K562 (cell line): ENCODE measurements around the gene FRRS1. TPM values are rescaled to one million over a fixed set of nuclear protein-coding genes. Genes with fewer than 3 reads are reported as not detected.

Source experiments
- ARHGAP35 ChIP-seq: fragments of 450-650 bp; IDR thresholded peaks from 2 replicates; pipeline ENCODE4 v1.6.1; 2018; ENCODE audit not compliant: partially characterized antibody
- ARID1B ChIP-seq: fragments of 450-650 bp; IDR thresholded peaks from 2 replicates; pipeline ENCODE4 v1.6.1; 2016; ENCODE audit warnings: antibody characterized with exemption, mild to moderate bottlenecking, inconsistent platforms
- CEBPG ChIP-seq, 3 experiments: fragments of 200-800 bp in 1 of 3; sonication (Bioruptor generic) in 1 of 3; sonication (generic) in 1 of 3; formaldehyde crosslinking in 1 of 3; IDR thresholded peaks in 2 of 3; conservative IDR thresholded peaks in 1 of 3; 2 replicates each; pipeline versions ENCODE4 v1.6.1 to v1.8.0; 2016 to 2022; ENCODE audit warnings: missing compliant biosample characterization in 2 of 3, missing genetic modification characterization in 2 of 3, mild to moderate bottlenecking in 1 of 3, missing genetic modification reagents in 1 of 3
- ESRRA ChIP-seq: fragments of 450-650 bp; IDR thresholded peaks from 2 replicates; pipeline ENCODE4 v1.6.1; 2014; ENCODE audit warnings: low read depth, mild to moderate bottlenecking, moderate library complexity, borderline replicate concordance
- FOSL1 ChIP-seq: fragments of 200-800 bp; sonication (Bioruptor generic); conservative IDR thresholded peaks from 2 replicates; pipeline ENCODE4 v1.6.1; 2016; ENCODE audit warnings: missing genetic modification characterization, missing compliant biosample characterization
- IRF2 ChIP-seq: sonication (generic); formaldehyde crosslinking; IDR thresholded peaks from 2 replicates; pipeline ENCODE4 v1.8.1; 2022; ENCODE audit warnings: mild to moderate bottlenecking, missing genetic modification reagents
- JUND ChIP-seq, 2 experiments: IDR thresholded peaks; 2 replicates in 1 of 2; 3 replicates in 1 of 2; pipeline ENCODE4 v1.6.1; 2011; ENCODE audit warnings: borderline replicate concordance in 2 of 2, low read depth in 2 of 2, low read length in 2 of 2, improper control_type of control experiment in 1 of 2, missing biosample characterization in 1 of 2, missing genetic modification characterization in 1 of 2, missing genetic modification reagents in 1 of 2
- MTA2 ChIP-seq: fragments of 450-650 bp; IDR thresholded peaks from 2 replicates; pipeline ENCODE4 v1.6.1; 2016; ENCODE audit warnings: low read depth
- MTA3 ChIP-seq: fragments of 450-650 bp; formaldehyde crosslinking; IDR thresholded peaks from 2 replicates; pipeline ENCODE4 v1.6.1; 2017; ENCODE audit warnings: mild to moderate bottlenecking, borderline replicate concordance
- MYNN ChIP-seq, 2 experiments: sonication (generic); formaldehyde crosslinking in 1 of 2; IDR thresholded peaks; 2 replicates each; pipeline versions ENCODE4 v1.5.0 to v1.6.1; 2016 to 2020; ENCODE audit warnings: antibody characterized with exemption in 1 of 2, missing genetic modification reagents in 1 of 2
- NCOR1 ChIP-seq: fragments of 450-650 bp; IDR thresholded peaks from 2 replicates; pipeline ENCODE4 v1.6.1; 2016; ENCODE audit warnings: mild to moderate bottlenecking, moderate library complexity
- PHF21A ChIP-seq: fragments of 450-650 bp; IDR thresholded peaks from 2 replicates; pipeline ENCODE4 v1.6.1; 2017; ENCODE audit warnings: low read depth, borderline replicate concordance
- PTTG1 ChIP-seq: fragments of 450-650 bp; IDR thresholded peaks from 2 replicates; pipeline ENCODE4 v1.6.1; 2016; ENCODE audit warnings: low read depth, mild to moderate bottlenecking, missing genetic modification characterization, missing compliant biosample characterization
- RBM34 ChIP-seq: fragments of 200-400 bp; formaldehyde crosslinking; IDR thresholded peaks from 2 replicates; pipeline ENCODE4 v1.6.1; 2018; ENCODE audit warnings: low read length, borderline replicate concordance; ENCODE audit not compliant: insufficient read depth
- SMAD3 ChIP-seq: fragments of 450-650 bp; formaldehyde crosslinking; conservative IDR thresholded peaks from 2 replicates; pipeline ENCODE4 v1.4.0; 2020; ENCODE audit warnings: mild to moderate bottlenecking
- SMARCB1 ChIP-seq: IDR thresholded peaks from 2 replicates; pipeline ENCODE4 v1.6.1; 2011; ENCODE audit warnings: improper control_type of control experiment, low read depth; ENCODE audit not compliant: insufficient read length
- SOX6 ChIP-seq: fragments of 450-650 bp; IDR thresholded peaks from 2 replicates; pipeline ENCODE4 v1.6.1; 2014; ENCODE audit warnings: mild to moderate bottlenecking
- TCF3 ChIP-seq: sonication (generic); formaldehyde crosslinking; IDR thresholded peaks from 2 replicates; pipeline ENCODE4 v1.4.0; 2020; ENCODE audit warnings: mild to moderate bottlenecking, missing genetic modification reagents
- TEAD1 ChIP-seq, 2 experiments: fragments of 450-650 bp in 1 of 2; sonication (generic) in 1 of 2; formaldehyde crosslinking; IDR thresholded peaks; 2 replicates each; pipeline versions ENCODE4 v1.4.0 to v1.8.0; 2020 to 2022; ENCODE audit warnings: mild to moderate bottlenecking in 2 of 2, missing genetic modification reagents in 1 of 2
- ZFP30 ChIP-seq: fragments of 250-450 bp; sonication (Bioruptor Pico); IDR thresholded peaks from 2 replicates; pipeline ENCODE4 v1.8.0; 2022; ENCODE audit warnings: moderate library complexity, mild to moderate bottlenecking, inconsistent platforms, borderline replicate concordance
- ZNF12 ChIP-seq: sonication (generic); formaldehyde crosslinking; IDR thresholded peaks from 2 replicates; pipeline ENCODE4 v1.4.0; 2020; ENCODE audit warnings: mild to moderate bottlenecking, missing genetic modification reagents
- ZNF165 ChIP-seq: fragments of 250-450 bp; sonication (Bioruptor Pico); IDR thresholded peaks from 2 replicates; pipeline ENCODE4 v1.4.0; 2020; ENCODE audit warnings: borderline replicate concordance
- ZNF41 ChIP-seq: fragments of 250-450 bp; sonication (Bioruptor Pico); conservative IDR thresholded peaks from 2 replicates; pipeline ENCODE4 v1.4.0; 2020; ENCODE audit warnings: mild to moderate bottlenecking
- ZNF561 ChIP-seq: fragments of 450-650 bp; formaldehyde crosslinking; conservative IDR thresholded peaks from 2 replicates; pipeline ENCODE4 v1.4.0; 2020; ENCODE audit warnings: mild to moderate bottlenecking, moderate library complexity
- ZNF76 ChIP-seq: fragments of 250-450 bp; sonication (Bioruptor Pico); IDR thresholded peaks from 2 replicates; pipeline ENCODE4 v1.4.0; 2020; ENCODE audit warnings: mild to moderate bottlenecking, moderate library complexity, borderline replicate concordance
- polyA plus RNA-seq, 8 experiments: library from polyadenylated mRNA; depleted of rRNA in 4 of 8; stranded (reverse) in 5 of 8; unstranded in 3 of 8; fragments of >200 nt; fragmentation: Nextera tagmentation in 2 of 8; fragmentation: Illumina TruSeq in 1 of 8; extraction: Ambion mirVana in 2 of 8; extraction: Trizol in 1 of 8; gene quantifications; 2 replicates each; pipeline versions ENCODE4 v1.2.1 to v1.2.3, GENCODE V29; 2011 to 2014; ENCODE audit warnings: inconsistent platforms in 1 of 8, missing spikeins in 1 of 8
- total RNA-seq, 7 experiments: library from RNA; depleted of rRNA in 6 of 7; stranded (reverse); fragments of >200 nt in 6 of 7; fragmentation: Illumina TruSeq in 2 of 7; extraction: Trizol in 2 of 7; gene quantifications; 2 replicates each; pipeline versions ENCODE4 v1.2.1 to v1.2.3, GENCODE V29; 2011 to 2021; ENCODE audit warnings: low replicate concordance in 1 of 7
- TF ChIP-seq, protein P1 (sequence below), 2 experiments: fragments of 450-650 bp in 1 of 2; sonication (generic) in 1 of 2; formaldehyde crosslinking in 1 of 2; IDR thresholded peaks in 1 of 2; conservative IDR thresholded peaks in 1 of 2; 2 replicates each; pipeline versions ENCODE4 v1.6.1 to v1.8.1; 2016 to 2023; ENCODE audit warnings: mild to moderate bottlenecking in 2 of 2, moderate library complexity in 2 of 2, inconsistent platforms in 1 of 2, missing genetic modification reagents in 1 of 2
- TF ChIP-seq, protein P2 (sequence below): fragments of 250-450 bp; sonication (Bioruptor Pico); IDR thresholded peaks from 2 replicates; pipeline ENCODE4 v1.8.0; 2021; ENCODE audit warnings: moderate library complexity, mild to moderate bottlenecking, inconsistent platforms

FRRS1 gene
- total and polyA plus RNA-seq, 9 of the 15 experiments (the other 6 are each of a cell fraction or from before 2014, with no cell fraction given), result 0.87 to 54.0 (median 23.7) TPM

DNA sequence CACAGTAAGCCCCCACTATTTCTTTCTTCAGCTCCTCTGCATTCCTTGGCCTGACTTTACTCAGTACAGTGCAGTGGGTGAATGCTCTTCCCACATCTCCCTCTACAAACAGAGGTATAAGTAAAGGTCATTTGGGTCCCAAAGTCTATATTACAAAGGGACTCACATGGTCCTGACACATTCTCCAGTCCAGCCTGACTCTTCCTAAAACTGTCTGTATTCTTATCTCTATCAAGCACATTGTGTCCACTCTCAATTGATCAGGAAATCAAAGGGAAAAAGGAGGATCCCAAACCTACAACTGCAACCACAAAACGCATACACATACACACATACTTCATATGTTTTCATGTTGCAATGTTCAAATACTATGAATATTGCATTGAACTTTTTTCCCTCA is 49.4 kb downstream of the FRRS1 start (continued):
- TF ChIP-seq ARID1B (peak; percentile 80), RBM34 (no peak), ZNF561 (CRISPR knock-in tag) (no peak), ZNF41 (no peak), NCOR1 (peak; percentile 46; the same call in 1 of the 2 replicates), PTTG1 (tag) (no peak), IRF2 (no peak), ESRRA (0 out of 2 replicates have a peak, but pooled peaks have one; percentile 26), TCF3 (peak; percentile 79), MTA2 (peak; percentile 48), PHF21A (no peak), MYNN (IDR thresholded peaks at IDR 0.05) (no peak), MYNN (CRISPR knock-in tag; IDR thresholded peaks at IDR 0.05) (no peak), TEAD1 (CRISPR knock-in tag; IDR thresholded peaks at IDR 0.05) (no peak), JUND (IDR thresholded peaks at IDR 0.05; ENCODE audit: borderline replicate concordance, low read depth, low read length) (peak; percentile 11; the same call in 1 of the 2 replicates), JUND (tag; IDR thresholded peaks at IDR 0.05; ENCODE audit: borderline replicate concordance, low read depth, low read length) (no peak), FOSL1 (tag) (peak; percentile 66), ZFP30 (CRISPR knock-in tag) (no peak), SOX6 (peak; percentile 58; the same call in 1 of the 2 replicates), ARHGAP35 (no peak), SMAD3 (no peak), MTA3 (no peak), CEBPG (CRISPR knock-in tag; IDR thresholded peaks at IDR 0.05) (no peak), CEBPG (tag; conservative IDR thresholded peaks at IDR 0.05 in 1 of 2, IDR thresholded peaks at IDR 0.05 in 1 of 2) (peak in 1 of 2 experiments; percentile 37; a peak in 1 of 4 replicates), ZNF12 (CRISPR knock-in tag) (no peak), ZNF165 (CRISPR knock-in tag) (no peak), SMARCB1 (no peak), ZNF76 (no peak)
- TF ChIP-seq, protein P1, sequence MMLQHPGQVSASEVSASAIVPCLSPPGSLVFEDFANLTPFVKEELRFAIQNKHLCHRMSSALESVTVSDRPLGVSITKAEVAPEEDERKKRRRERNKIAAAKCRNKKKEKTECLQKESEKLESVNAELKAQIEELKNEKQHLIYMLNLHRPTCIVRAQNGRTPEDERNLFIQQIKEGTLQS (IDR thresholded peaks at IDR 0.05), result no peak
- TF ChIP-seq, protein P1 (CRISPR knock-in tag; conservative IDR thresholded peaks at IDR 0.05), result no peak
- TF ChIP-seq, protein P2, sequence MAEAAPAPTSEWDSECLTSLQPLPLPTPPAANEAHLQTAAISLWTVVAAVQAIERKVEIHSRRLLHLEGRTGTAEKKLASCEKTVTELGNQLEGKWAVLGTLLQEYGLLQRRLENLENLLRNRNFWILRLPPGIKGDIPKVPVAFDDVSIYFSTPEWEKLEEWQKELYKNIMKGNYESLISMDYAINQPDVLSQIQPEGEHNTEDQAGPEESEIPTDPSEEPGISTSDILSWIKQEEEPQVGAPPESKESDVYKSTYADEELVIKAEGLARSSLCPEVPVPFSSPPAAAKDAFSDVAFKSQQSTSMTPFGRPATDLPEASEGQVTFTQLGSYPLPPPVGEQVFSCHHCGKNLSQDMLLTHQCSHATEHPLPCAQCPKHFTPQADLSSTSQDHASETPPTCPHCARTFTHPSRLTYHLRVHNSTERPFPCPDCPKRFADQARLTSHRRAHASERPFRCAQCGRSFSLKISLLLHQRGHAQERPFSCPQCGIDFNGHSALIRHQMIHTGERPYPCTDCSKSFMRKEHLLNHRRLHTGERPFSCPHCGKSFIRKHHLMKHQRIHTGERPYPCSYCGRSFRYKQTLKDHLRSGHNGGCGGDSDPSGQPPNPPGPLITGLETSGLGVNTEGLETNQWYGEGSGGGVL (CRISPR knock-in tag), result no peak
